ENCODE results near the gene VSTM4.

VSTM4 gene

DNA sequence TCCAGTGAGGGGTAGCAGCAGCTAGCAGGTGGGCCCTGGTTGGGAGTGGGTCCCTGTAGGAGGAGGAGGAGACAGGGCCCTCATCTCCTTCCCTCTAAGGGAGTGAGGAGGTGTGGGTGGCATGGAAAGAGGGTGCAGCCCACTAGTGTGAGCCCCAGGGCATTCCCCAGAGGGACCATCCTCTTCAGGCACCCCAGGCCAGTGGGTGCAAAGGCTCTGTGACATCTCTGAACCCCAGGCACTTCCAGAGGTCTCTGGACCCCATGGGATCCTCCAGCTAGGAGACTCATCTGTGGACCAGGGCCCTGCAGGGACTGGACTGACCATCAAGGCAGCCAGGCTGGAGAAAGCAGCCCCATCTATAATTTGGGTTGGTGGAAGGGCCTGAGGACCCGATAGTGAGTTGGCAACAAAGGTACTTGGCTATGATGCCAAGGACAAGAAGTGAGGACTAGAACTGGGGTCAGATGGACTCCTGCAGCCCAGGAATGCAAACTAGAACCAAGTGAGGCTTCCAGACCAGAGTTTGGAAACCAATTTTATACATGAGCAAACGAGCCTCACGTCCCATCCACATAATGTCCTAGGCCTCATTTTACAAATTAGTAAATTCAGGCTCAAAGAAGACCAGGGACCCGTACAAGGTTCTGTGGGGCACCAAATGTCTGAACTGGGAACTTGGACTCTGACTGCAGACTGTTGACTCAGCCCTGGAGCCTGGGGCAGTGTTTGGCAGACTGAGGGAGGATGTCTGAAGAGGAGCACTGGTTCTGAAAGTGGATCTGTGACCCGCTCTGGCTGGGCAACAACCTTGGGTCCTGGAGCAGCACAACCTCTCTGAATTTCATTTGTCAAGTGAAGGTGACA lies 1.4 kb upstream of the VSTM4 start:
- no peak for DNase-seq (ENCODE audit: low read depth)

DNA sequence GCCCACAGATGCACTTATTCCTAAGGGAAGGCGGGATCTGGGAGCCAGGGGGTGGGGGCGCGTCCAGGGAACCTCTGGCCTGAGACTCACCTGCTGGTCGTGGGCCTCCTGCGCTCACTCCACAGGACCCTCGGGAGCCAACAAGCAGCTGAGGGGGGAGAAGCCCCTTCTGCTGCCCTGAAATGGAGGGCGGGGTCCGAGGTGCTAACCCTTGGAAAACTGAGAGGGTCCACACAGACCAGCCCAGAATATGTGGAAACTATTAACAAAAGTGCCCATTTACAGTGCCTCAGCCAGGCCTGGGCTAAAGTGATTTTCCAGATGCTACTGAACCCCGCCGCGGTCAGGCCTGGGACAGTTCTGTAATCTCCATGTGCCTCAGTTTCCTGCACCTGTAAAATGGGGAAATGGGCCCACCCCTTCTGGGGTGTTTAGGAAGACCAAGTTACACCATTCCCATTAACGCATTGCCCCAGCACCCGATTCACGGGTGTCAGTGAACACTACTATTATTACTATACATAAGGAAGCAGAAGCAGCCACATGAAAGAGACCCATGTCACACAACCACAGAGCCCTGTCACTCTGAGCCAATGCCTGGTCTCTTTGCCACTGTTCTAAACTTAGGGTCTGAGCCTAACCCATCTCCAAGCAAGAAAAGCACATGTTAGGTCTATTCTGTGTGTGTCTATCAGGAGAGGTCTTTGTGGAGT lies 630 bp upstream of the VSTM4 start:
- DNase-seq (ENCODE audit: low read depth) = no peak

DNA sequence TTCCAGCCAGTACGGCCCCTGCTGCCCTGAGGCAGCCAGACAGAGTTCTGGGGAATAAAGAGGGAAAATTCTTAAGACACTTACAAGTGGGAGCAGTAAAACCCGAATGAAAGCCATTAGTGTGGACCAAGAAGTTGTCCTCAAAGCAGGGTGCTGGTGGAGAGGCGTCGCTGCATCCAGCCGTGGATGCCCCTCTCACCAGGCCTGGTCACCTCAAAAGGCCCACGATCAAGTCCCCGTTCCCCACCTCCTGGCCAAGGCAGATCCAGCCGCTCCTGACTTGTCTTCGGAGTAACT lies 656 bp downstream of the VSTM4 start:
- no peak for DNase-seq (ENCODE audit: low read depth)

DNA sequence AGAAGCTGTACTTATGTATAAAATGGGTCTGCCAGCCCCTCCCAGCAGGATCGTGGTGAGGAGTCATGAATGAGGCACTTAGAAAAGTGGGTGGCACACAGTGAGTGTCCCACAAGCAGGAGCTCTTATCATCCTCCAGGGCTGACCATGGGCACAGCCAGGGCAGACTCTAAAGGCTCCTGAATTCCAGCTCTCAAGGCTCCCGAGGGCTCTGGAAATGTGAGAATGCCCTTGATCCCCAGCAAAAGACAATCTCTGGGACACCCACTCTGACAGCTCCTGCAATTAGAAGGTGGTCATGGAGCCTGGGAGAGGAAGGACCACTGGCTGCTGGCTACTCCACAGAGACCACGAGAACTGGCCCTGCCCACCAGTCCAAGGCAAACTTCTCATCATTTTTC lies 1.6 kb downstream of the VSTM4 start:
- no peak for DNase-seq (ENCODE audit: low read depth)

DNA sequence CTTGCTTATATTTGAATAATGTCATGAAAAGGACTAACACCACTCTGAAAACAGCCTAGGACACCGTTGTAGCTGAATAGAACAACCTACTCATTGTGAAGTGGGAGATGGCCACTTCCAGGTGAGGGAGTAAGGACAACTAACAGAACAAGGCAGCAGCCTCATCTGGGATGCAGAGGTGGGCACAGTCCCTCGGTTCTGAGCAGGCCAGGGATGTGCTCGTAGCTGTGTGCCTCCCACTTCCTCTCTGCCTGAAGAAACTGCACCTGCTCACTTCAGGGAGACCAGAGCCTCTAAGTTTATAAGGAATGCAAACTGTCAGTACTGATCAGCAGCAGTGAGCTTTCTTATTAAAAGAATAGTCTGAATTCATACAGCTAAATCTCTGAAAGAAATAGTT lies 2.5 kb downstream of the VSTM4 start:
- no peak for DNase-seq (ENCODE audit: low read depth)

DNA sequence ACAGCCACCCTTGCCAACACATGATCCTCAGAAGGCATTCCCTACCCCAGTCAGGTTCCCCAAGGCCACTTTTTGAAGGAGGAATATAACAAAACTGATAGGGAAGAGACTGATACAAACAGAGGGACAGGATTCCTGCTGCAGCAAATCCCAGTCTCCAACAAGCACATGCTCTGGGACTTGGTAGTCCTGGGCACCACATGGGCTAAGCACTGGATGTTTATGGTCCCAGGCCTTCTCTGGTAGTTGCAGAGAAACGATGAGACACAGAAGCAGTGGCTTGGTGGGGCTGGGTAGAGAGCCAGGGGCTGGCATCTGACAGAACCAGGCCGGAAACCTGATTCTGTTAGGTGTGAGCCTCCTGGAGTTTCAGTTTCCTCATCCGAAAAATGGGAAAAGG lies 3.2 kb downstream of the VSTM4 start:
- no peak for DNase-seq (ENCODE audit: low read depth)

DNA sequence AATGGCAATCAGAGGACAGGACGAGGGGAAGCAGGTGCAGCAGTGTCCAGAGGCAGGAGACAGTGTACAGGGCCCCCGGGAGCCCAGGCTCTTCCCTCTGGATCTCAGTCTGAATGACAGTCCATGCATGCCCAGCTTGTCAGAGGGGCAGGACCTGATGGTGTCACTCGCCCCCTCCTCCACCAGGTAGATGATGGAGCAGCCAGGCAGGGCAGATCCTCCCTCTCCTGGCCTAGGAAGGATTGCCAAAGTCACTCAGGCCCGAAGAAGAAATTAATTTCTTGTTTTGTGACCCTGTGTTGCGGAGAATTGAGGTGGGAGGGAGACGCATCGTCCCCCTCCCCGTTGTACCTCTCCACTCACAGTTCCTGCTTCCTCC lies 4.0 kb downstream of the VSTM4 start:
- DNase-seq (ENCODE audit: low read depth) = no peak

DNA sequence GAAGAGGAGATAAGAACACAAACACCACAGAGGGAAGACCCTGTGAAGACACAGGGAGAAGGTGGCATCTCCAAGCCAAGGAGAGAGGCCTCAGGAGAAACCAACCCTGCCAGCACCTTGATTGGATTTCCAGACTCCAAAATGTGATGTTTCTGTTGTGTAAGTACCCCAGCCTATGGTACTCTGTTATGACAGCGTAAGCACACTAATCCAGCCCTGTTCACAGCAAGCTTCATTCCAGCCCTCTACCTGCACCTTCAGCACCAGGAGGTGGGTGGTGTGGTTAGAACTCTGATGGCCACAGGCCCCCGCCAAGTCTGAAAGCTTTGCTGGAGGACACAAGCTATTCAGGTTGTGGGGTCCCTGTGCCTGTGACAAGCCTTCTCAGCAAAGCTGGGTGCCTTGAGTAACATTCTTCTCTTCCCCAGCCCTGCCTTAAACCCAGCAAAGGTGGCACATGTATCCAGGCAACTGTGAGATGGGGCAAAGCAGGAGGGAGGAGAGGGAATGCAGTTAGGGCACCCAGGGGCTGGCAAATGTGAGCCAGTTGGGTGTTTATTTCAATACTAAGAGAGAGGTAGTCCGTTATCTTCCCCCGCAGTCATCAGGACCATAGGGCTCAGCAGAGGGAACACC lies 4.5 kb downstream of the VSTM4 start:
- no peak for DNase-seq (ENCODE audit: low read depth)

DNA sequence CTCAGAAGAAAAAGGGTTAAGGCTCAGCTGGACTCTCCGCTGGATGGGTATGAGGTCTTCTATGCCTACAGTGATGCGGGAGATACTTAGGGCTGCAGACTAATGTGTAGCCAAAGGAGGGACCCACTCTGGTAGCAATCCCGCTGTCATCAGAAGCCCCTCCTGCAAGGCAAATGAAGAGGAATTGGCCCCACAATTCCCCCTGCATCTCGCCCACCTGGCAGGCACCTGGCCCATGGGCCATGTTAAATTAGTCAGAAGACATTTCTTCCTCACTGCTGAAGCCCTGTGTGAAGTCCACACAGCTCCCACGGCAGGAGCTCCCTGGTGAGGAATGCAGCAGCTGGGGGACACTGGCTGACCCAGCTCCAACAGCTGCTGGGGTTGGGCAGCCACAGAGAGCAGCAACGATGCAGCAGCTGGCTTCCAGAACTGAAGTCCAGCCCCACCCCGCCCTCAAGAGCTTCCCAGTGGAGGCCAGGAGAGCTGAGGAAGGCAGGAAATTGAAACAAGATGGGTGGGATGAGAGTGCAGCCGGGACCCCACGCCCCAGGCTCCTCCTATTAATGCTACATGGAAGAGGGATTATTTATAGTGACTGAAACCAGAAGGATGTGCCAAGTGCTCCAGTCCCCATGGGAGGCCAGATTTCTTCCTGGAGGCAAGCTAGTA lies 5.5 kb downstream of the VSTM4 start:
- no peak for DNase-seq (ENCODE audit: low read depth)

DNA sequence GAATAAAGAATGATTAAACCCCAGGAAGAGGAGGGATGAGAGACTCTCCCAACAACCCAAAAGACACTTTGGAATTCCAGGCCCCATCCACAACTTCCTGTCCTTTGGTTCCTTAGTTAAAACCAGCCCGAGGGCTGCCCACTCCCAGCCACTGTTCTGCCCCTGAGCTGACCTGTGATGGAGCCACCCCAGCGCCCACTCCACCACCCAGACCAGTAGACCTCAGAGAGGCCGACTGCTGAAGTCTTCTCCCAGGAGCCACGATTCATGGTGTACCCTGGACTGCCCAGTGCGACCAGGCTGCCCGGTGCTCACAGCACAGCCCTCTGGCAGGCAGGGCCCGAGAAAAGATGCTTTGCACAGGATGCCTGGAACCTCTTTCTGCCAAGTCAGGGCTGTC lies 6.7 kb downstream of the VSTM4 start:
- no peak for DNase-seq (ENCODE audit: low read depth)

DNA sequence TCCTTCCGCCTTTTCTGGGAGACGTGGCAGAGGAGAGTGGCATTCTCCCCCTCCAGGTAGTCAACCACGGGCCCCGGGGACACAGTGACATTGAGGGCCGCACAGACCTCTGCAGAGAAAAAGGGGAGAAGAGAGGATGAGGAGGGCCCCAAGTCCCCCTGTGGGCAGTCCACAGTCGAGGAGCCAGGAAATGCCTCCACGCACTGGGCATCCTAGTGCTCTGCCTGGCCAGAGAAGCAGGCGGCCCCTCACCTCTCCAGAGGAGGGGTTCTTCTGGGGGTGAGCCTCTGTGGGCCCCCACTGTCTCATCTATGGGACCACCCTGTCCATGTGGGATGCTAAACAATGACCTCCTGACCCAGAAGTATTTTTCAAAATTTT lies 7.4 kb downstream of the VSTM4 start:
- DNase-seq (ENCODE audit: low read depth) = no peak

DNA sequence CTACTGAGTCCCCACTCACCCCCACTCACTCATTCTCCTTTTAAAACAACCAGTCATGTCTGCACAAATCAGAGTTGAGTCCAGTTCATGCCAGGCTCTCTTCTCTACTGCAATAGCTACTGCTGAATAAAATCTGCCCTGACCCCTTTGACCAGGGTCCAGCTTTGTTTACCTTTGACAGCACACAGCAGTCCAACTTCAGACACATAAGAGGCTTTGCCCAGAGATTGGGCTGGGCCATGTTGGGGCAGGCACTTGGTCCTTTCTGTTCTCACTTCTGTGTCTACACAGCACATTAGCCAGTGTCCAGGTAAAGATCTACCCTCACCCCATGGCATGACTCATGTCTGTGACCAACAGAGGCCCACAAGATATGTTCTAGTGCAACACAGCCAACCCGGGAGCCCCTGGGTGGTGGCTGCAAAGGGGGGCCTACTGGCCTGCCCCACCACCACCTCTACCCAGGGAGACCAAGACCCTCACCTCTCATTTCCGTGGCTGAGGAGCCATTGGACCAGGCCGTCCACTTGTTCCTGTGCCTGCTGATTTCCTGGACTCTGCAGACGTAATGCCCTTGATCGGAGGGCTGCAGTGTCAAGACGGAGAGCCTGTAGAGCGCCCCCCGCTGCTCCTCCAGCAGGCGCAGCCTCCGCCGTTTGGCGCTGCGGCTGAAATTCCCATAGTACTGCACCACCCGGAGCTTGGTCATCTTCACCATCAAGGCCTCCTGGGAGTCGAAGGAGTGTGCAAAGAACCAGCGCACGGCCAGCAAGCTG lies 8.0 kb downstream of the VSTM4 start:
- no peak for DNase-seq (ENCODE audit: low read depth)

DNA sequence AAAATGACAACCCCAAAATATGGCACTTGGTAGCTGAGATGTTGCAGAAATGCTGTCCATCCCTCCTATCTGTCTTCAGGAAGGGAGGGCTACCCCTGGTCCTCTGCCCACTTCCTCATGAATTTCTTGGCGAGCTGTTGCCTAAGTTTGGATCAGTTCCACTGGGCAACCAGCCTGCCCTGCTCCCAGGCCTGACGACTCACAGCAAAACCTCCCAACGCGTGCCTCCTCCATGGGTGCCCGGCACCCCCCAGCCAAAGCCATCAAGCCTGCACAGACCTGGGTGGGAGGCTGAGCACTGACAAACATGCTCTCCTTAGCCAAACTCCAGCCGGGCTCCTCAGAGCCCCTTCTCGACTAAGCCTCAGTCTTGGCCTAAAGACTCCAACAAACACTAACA lies 8.9 kb downstream of the VSTM4 start:
- no peak for DNase-seq (ENCODE audit: low read depth)

DNA sequence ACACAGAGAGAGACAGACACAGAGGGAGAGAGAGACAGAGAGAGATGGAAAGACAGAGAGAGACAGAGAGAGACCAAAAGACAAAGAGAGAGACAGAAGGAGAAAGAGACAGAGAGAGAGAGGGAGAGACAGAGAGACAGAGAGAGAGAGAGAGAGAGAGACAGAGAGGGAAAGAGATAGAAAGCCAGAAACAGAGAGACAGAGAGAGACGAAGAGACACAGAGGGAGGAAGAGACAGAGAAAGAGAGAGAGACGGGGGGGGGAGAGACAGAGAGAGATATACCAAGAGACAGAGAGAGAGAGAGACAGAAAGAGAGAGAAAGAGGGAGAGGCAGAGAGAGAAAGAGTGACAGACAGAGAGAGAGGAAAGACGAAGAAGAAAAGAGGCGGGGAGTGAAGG lies 10.2 kb downstream of the VSTM4 start:
- DNase-seq (ENCODE audit: low read depth) = no peak

DNA sequence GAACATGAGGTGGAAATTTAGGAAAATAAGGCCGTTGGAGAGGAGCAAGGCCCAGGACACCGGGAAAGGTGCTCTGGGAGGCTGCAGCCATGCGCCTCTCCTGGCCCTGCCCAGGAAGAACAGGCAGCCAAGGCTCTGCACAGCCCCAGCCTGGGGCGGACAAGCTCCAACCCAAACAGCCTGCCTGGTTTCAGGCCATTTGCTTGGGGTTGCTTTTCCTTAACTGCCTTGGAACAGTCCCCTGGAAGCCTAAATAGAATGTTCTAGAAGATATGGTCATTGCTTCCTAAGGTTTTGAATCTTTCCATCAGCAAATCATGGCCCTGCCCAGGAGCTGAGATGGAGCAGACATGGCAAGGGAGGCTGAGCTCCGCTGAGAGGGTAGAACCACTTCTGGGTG lies 11.0 kb downstream of the VSTM4 start:
- no peak for DNase-seq (ENCODE audit: low read depth)

DNA sequence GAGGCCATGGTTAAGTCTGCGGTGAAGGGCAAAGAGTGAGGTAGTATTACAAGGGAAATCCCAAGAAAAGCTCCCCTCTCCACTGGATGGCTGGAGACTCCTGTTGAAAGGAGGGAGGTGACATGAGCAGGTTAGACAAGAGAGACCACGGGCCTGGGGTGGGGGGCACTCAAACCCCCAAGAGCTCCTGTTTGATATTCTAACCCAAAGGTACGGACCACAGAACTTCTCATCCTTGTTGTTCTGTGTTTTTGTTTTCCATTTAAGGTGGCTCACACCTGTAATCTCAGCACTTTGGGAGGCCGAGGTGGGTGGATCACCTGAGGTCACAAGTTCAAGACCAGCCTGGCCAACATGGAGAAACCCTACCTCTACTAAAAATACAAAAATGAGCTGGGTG lies 11.6 kb downstream of the VSTM4 start:
- no peak for DNase-seq (ENCODE audit: low read depth)

DNA sequence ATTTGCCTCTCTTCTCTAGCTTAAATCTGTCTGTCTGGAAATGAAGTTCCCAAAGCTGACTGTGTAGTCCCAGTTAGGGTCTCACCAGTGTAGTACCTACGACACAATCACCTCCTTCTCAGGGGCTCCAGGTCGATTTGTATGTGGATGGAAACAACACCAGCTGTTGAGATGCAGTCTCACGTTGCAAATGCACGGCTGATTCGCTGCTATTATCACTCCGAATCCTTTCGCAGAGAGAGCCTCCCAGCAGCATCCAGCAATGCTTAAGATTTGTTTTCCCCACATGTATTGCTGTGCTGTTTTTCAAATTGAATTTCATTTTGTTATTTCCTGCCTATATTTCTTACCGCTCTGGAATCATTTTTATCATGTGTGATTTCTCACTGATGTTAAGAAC lies 16.3 kb downstream of the VSTM4 start:
- DNase-seq (ENCODE audit: low read depth) = no peak

DNA sequence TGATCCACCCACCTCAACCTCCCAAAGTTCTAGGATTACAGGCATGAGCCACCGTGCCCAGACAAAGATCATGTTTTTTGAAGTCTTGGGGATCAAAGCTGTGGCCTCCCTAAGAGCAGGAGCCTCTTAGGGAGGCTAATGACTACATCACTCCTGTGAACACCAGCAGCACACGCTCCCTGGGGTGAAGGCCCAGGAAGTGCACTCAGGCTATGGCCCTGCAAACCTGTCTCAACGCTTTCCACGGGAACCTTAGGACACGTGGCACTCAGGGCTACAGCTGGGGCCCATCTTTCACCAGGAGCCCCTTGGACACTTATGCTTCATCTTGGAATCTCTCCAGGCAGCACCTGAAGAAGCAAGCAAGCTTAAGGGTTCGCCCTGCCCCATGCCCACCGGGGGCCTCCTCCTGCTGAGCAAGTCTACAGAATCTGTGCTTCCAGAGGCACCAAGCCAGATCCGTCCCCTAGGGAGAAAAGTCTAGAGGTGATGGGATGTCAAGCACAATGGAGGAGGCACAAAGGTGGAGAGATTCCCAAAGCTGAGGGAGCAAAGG lies 18.4 kb downstream of the VSTM4 start:
- no peak for DNase-seq (ENCODE audit: low read depth)

DNA sequence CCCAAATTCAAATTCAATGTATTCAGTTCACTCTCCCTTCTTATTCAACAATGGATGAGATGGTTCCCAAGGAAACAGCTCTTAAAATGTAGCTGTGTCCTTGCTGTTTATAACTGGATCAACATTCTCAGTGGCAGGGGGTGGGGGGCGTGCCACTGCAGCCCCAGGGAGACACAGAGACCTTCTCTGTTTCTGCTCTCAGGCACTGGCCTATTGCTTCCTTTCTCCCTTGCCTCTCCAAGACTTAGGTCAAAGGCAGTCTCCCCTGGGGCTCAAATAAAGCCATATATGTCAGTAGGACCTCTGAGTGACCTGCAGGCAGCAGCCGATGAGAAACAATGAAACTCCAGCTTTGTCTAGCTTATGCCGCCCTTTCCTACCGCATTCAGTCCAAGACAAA lies 20.7 kb downstream of the VSTM4 start:
- no peak for DNase-seq (ENCODE audit: low read depth)

DNA sequence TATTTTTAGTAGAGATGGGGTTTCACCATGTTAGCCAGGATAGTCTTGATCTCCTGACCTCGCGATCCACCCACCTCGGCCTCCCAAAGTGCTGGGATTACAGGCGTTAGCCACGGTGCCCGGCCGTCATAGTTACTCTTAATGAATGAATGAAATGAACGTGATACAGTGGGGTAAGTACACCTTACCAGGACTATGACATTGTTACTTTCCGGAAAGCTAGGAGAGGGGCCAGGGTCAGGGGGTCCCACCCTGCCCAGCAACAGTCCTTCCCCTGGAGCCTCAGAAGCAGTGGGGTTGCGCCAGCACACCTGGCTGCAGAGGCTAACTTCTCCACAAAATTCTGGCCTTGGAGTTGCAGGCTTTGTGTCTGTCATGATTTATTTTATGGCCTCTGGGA lies 21.4 kb downstream of the VSTM4 start:
- DNase-seq (ENCODE audit: low read depth) = no peak

DNA sequence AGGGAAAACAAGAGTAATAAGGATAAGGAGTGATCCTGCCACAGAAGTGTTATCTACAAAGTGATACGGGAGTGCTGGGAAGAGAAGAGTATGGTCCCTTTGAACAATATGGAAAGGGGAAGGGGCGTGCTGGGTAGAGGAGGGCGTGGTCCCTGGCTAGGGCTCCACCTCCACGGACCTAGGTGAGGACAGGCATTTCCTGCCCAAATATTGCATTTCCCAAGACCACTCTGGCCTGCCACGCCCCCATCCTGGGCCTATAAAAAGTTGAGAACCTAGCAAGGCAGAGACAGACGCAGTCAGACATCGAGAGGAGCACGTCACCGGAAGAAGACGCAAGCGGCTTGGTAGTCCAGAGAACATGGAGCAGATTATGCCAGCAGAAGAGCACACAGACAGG lies 22.8 kb downstream of the VSTM4 start:
- DNase-seq (ENCODE audit: low read depth) = no peak
